Colonic mucosa (tissue), 4 donors: ENCODE results near the gene RAET1L. TPM values are rescaled to one million over a fixed set of nuclear protein-coding genes. Genes with fewer than 3 reads are reported as not detected.

Experiments
- DNase-seq: peaks from one replicate; pipeline ENCODE4 v3.0.0-alpha.2; 2020
- H3K27ac ChIP-seq: fragments of 200-600 bp; one replicate; pipeline ENCODE4 v1.8.0; 2021
- H3K27me3 ChIP-seq: fragments of 200-600 bp; one replicate; pipeline ENCODE4 v1.8.0; 2021
- H3K36me3 ChIP-seq: fragments of 200-600 bp; one replicate; pipeline ENCODE4 v1.8.0; 2021
- H3K4me1 ChIP-seq: fragments of 200-600 bp; one replicate; pipeline ENCODE4 v1.8.0; 2021; ENCODE audit warnings: mild to moderate bottlenecking
- H3K4me3 ChIP-seq: fragments of 200-600 bp; one replicate; pipeline ENCODE4 v1.8.0; 2021
- H3K9ac ChIP-seq, 2 donors: one replicate each; pipeline ENCODE4 v1.7.0; 2013; ENCODE audit warnings: control low read depth in 2 of 2, low read depth in 2 of 2, low read length in 2 of 2
- H3K9me3 ChIP-seq: fragments of 200-600 bp; one replicate; pipeline ENCODE4 v1.8.0; 2021
- CTCF ChIP-seq: fragments of 200-600 bp; IDR thresholded peaks from one replicate; pipeline ENCODE4 v1.8.0; 2022; ENCODE audit warnings: antibody characterized with exemption, mild to moderate bottlenecking
- intact Hi-C: fragments of 100-400 bp; cut with DNase I; formaldehyde crosslinking; loops from one replicate; pipeline ENCODE4 v1.14.1; 2022
- total RNA-seq, 2 donors: library from RNA; stranded (reverse); fragmentation: NEBNext Ultra II Directional in 1 of 2; extraction: Animal tissue kit (Norgen Biotek cat#: 25700) in 1 of 2; gene quantifications; one replicate each; pipeline ENCODE4 v1.2.1, GENCODE V29; 2021
- donor health status: healthy.
- donor health status: DM: no; HTN: no; CAD: no.
- donor health status: DM: no; HTN: no; CAD: no.

RAET1L gene
- total RNA-seq, 2 donors from 2014 or later = 0.24 to 3.2 TPM

- Histone ChIP-seq H3K9me3 (no peaks in the 10 kb centered on the region), H3K27me3 (peaks cover 90% of the 10 kb centered on the region)
- no peak for DNase-seq
Observed at GRCh38 chr6:149987602-149988107, 37.7 kb downstream of the RAET1L start.

GRCh38 chr6:149985481-149985937 lies 39.8 kb downstream of the RAET1L start:
- TF ChIP-seq CTCF = no peak
- no peak for DNase-seq

More at GRCh38 chr6:149987602-149988107, 37.7 kb downstream of the RAET1L start:
- Histone ChIP-seq H3K36me3 (no peaks in the 10 kb centered on the region), H3K9ac (no peak overlapping the region), H3K27ac (no peak overlapping the region), H3K4me1 (peaks cover 4% of the 10 kb centered on the region), H3K4me3 (no peak overlapping the region)
- no peak for TF ChIP-seq CTCF
- intact Hi-C loops = no loop called here

GRCh38 chr6:149984773-149985172 lies 40.6 kb downstream of the RAET1L start:
- Histone ChIP-seq H3K4me3 (no peak overlapping the region), H3K36me3 (no peaks in the 10 kb centered on the region), H3K27me3 (peaks cover 71% of the 10 kb centered on the region), H3K9ac (no peak overlapping the region), H3K9me3 (no peaks in the 10 kb centered on the region), H3K4me1 (no peaks in the 10 kb centered on the region), H3K27ac (no peak overlapping the region)
- TF ChIP-seq CTCF = no peak
- intact Hi-C loops = no loop called here
- DNase-seq = no peak

More at GRCh38 chr6:149985481-149985937, 39.8 kb downstream of the RAET1L start:
- Histone ChIP-seq H3K9ac (no peak overlapping the region), H3K4me1 (no peaks in the 10 kb centered on the region), H3K27me3 (peaks cover 78% of the 10 kb centered on the region), H3K9me3 (no peaks in the 10 kb centered on the region), H3K36me3 (no peaks in the 10 kb centered on the region), H3K4me3 (no peak overlapping the region), H3K27ac (no peak overlapping the region)
- intact Hi-C loops = no loop called here

- Histone ChIP-seq H3K4me1 (no peaks in the 10 kb centered on the region), H3K36me3 (no peaks in the 10 kb centered on the region), H3K4me3 (no peak overlapping the region), H3K9me3 (no peaks in the 10 kb centered on the region), H3K27ac (no peak overlapping the region), H3K9ac (no peak overlapping the region), H3K27me3 (peaks cover 54% of the 10 kb centered on the region)
- no peak for TF ChIP-seq CTCF
- intact Hi-C loops = no loop called here
- DNase-seq = no peak
Observed at GRCh38 chr6:149983145-149983544, 42.2 kb downstream of the RAET1L start.

- intact Hi-C loops = no loop called here
- TF ChIP-seq CTCF = no peak
- Histone ChIP-seq H3K36me3 (no peaks in the 10 kb centered on the region), H3K27ac (no peak overlapping the region), H3K4me1 (no peaks in the 10 kb centered on the region), H3K4me3 (no peak overlapping the region), H3K9ac (no peak overlapping the region), H3K27me3 (peaks cover 17% of the 10 kb centered on the region), H3K9me3 (no peaks in the 10 kb centered on the region)
- no peak for DNase-seq
Observed at GRCh38 chr6:149979293-149979692, 46.0 kb downstream of the RAET1L start.
